ES-I3 (cell line): ENCODE measurements around the gene SAMD13.
"Not testable (repeated sequence)": the region's sequence is repeated elsewhere in the genome, so short reads cannot be mapped to it uniquely, and the experiment has no call there.

Experiments
- H3K36me3 ChIP-seq: 2 replicates; pipeline ENCODE4 v1.6.1; 2013; ENCODE audit warnings: mild to moderate bottlenecking, low read length, control low read depth, moderate library complexity; ENCODE audit not compliant: insufficient read depth
- H3K4me1 ChIP-seq: 2 replicates; pipeline ENCODE4 v1.6.1; 2013; ENCODE audit warnings: mild to moderate bottlenecking, control low read depth, low read length; ENCODE audit not compliant: insufficient read depth
- H3K9ac ChIP-seq: 2 replicates; pipeline ENCODE4 v1.6.1; 2013; ENCODE audit warnings: low read depth, mild to moderate bottlenecking, low read length, moderate library complexity
- H3K9me3 ChIP-seq: 2 replicates; pipeline ENCODE4 v1.6.1; 2013; ENCODE audit warnings: mild to moderate bottlenecking, low read length, moderate library complexity; ENCODE audit not compliant: control insufficient read depth, insufficient read depth

SAMD13 gene

DNA sequence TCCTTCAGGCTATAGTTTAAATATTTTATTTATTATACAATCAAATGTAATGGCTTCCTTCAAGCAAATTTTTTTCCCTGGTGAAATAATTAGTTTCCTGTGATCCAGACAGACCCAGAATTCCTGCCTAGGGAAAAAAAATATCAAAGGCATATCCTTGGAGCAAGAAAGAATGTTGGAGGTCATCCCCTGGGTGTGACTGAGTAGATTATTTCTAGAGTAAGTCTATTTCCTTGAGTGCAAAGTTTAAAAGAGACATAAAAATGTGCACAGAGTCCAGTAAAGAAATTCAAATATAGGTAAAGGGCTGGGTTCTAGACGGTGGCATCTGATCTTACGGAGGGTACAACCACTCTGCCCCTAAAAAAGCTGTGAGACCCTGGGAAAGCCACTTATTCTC lies 32.2 kb upstream of the SAMD13 start:
- no peak overlapping the region for H3K9ac ChIP-seq
- no peaks in the 10 kb centered on the region for H3K36me3 ChIP-seq
- H3K9me3 ChIP-seq: no peaks in the 10 kb centered on the region
- H3K4me1 ChIP-seq: peaks cover 10% of the 10 kb centered on the region; the same call in 1 of the 2 replicates

DNA sequence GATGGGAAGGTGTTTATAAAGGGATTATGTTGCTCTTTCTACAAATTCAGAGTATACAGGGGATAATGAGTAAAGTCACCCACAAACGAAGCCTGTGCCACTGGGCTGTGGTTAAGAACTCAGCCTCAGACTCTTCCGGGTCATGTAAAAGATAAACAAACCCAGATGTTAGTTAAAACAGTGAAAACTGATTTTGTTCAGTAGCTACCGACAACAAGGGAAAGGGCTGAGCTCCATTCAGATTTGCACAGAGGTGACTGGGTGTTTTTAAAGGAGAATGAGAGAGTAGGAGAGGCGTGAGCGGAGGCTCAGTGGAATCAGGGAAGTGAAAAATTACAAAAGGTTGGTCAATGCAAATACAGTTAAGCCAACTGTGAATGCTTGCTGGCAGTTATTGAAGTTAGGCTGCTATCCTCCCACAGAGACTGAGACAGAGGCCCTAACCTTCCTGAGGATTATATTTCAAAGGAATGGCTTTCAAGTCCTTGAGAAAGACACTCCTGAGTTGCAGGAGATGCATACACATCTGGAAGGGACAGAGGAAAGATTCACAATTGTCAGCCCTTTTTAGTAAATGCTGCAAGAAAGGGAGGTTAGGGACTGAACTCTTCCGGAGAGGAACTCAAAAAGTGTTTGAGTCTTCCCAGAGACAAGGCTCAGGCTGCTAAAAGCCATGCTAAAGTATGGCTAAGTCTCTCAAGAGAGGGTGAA lies 29.9 kb upstream of the SAMD13 start:
- H3K36me3 ChIP-seq: no peaks in the 10 kb centered on the region
- no peaks in the 10 kb centered on the region for H3K9me3 ChIP-seq
- H3K9ac ChIP-seq: no peak overlapping the region
- peaks cover 10% of the 10 kb centered on the region; the same call in 1 of the 2 replicates for H3K4me1 ChIP-seq

DNA sequence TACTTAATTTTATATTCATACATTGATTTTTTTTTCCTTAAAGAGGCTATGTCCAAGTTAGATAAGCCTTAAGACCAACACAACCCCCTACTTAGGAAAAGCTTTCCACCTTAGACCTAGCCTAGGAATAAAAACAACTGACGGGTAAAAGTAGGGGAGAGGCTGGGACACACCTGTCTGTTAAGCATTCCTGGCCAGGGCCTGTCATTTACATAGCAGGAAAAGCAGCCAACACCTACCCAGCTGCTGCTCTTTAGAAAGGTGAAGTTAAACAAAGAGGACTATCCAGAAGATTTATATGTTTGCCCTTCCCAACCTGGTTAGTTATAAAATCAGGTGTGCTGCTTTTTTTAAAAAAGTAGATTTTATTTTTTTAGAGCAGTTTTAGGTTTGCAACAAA lies 29.1 kb upstream of the SAMD13 start:
- peaks cover 10% of the 10 kb centered on the region; the same call in 1 of the 2 replicates for H3K4me1 ChIP-seq

DNA sequence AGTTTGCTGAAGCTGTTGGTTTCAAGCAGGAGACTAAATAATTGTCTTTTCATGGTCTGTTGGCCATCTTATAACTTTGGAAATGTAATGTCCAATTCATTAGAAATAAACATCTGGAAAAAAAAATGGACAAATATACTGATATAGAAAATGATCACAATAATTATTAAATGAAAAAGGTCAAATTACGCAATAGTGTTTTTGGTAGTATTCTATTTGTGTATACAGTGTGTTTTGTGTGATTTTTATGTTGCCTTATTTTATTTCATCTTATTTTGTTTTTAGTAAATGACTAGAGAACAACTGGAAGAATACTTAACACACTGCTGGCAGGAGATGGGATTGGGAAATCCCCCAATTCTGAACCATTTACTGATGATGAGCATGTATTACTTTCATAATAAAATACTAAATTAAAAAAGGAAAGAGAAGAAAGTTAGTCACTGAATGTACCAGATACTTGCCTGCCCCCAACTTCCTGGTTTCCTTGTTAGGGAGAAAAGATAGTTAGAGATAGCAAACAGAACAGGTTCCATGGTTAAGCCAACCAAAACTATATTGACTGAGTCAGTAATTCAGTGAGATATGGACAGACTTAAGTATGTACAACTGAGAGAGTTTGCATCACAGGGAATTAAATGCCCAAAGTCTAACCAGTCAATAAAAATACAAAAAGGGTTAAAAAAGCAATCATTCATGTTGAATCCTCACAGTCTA lies 24.0 kb upstream of the SAMD13 start:
- Histone ChIP-seq H3K4me1 (no peaks in the 10 kb centered on the region; the same call in 1 of the 2 replicates), H3K9ac (no peak overlapping the region), H3K9me3 (no peaks in the 10 kb centered on the region), H3K36me3 (no peaks in the 10 kb centered on the region)

More for the DNA sequence above, 29.1 kb upstream of the SAMD13 start:
- Histone ChIP-seq H3K9me3 (no peaks in the 10 kb centered on the region), H3K9ac (no peak overlapping the region), H3K36me3 (no peaks in the 10 kb centered on the region)

DNA sequence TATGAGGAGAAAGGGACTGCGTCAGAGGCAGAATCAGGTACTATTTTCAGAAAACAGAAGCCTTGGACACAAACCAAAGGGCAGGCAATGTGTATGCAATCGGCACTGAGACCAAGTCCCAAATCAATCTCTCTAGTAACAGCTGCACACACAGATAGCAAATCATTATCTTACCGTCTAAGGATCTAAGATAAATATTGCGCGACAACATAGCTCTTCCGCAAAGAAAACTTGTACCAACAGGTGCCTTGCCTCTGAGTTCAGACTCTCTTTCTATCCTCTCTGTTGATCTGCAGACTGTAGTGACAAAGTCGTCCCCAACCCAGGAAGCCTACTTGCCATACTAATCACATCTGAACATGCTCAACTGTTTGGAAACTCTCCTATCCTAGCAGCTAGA lies 22.6 kb upstream of the SAMD13 start:
- H3K9ac ChIP-seq: no peak overlapping the region
- no peaks in the 10 kb centered on the region for H3K4me1 ChIP-seq
- no peaks in the 10 kb centered on the region; the same call in 1 of the 2 replicates for H3K9me3 ChIP-seq
- no peaks in the 10 kb centered on the region for H3K36me3 ChIP-seq

DNA sequence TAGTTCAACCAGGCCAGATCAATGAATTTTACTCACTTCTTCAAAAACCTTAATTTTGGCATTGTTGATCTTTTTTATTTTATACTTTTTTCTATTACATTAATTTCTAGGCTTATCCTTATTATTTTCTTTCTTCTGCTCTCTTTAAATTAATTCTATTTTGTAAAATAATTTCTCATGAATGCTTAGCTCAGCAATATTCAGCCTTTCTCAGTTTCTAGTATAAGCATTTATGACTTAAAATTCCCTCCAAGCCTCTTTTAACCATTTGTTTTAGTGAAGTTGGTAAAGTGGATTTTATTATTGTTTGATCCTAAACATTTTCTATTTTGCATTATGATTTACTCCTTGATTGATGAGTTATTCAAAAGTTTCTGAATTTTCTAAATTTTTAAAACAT lies 20.6 kb upstream of the SAMD13 start:
- Histone ChIP-seq H3K36me3 (no peaks in the 10 kb centered on the region), H3K9me3 (no peaks in the 10 kb centered on the region; the same call in 1 of the 2 replicates), H3K4me1 (no peaks in the 10 kb centered on the region), H3K9ac (no peak overlapping the region)

DNA sequence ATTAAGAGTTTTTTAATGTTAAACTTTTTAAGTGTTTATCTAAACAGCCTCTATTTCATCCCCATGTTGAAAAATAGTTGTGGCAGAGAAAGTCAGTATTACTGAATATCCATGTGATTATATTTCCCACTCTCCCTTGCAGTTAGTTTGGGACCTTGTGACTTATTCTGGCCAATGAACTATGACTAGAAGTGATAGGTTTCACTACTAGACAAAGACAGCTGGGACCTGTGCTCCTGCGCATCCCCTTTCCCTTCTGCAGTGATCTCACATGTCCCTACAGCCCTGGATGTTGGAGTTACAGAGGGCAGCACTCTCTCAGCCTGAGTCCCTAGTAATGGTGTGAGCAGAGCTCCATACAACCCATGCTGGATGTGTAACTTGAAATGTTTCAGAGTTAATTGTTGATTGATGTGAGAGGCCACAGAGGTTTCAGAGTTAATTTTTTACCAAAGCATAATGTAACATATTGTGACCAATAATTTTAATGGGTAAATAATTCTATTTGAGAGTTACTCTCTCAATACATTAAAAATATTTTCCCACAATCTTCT lies 18.7 kb upstream of the SAMD13 start:
- Histone ChIP-seq H3K9me3 (no peaks in the 10 kb centered on the region; the same call in 1 of the 2 replicates), H3K9ac (no peak overlapping the region), H3K36me3 (no peaks in the 10 kb centered on the region), H3K4me1 (no peaks in the 10 kb centered on the region)

DNA sequence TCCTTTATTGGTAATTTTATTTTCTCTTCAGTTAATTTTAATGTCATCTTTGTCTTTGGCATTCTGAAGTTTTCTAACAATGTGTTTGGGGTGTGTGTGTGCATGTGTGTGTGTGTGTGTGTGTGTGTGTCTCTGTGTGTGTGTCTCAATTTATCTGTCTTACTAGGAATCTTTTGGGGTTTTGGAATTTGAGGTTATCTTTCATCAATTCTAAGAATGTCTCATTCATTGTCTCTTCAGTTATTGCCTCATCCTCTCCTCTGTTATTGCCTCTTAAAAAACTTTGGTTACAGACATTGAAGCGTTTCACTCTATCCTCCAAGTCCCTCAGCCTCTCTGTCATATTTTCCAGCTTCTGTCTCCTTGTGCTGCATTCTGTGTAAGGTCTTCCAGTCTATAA lies 18.1 kb upstream of the SAMD13 start:
- Histone ChIP-seq H3K4me1 (no peaks in the 10 kb centered on the region), H3K36me3 (no peaks in the 10 kb centered on the region), H3K9me3 (peaks cover 1% of the 10 kb centered on the region; the same call in 1 of the 2 replicates), H3K9ac (no peak overlapping the region)

DNA sequence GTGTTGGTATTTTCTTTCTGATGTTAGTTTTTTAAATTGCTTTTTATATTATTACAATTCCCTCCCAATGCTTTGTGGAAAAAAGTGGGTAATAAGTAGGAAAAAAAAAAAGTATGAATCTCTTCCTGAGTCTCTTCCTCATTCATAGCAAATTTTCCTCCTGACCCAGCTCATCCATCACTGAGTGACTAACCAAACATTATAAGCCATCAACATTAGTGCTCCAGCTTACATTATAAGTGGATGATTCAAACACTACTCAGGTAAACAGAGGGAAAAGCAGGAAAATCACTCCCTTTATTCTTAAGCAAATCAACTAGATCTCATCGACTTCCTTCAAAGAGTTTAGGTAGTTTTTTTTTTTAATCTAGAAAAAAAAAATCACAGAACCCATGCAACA lies 15.4 kb upstream of the SAMD13 start:
- Histone ChIP-seq H3K9me3 (peaks cover 6% of the 10 kb centered on the region; the same call in 1 of the 2 replicates), H3K4me1 (no peaks in the 10 kb centered on the region), H3K9ac (no peak overlapping the region), H3K36me3 (no peaks in the 10 kb centered on the region)

DNA sequence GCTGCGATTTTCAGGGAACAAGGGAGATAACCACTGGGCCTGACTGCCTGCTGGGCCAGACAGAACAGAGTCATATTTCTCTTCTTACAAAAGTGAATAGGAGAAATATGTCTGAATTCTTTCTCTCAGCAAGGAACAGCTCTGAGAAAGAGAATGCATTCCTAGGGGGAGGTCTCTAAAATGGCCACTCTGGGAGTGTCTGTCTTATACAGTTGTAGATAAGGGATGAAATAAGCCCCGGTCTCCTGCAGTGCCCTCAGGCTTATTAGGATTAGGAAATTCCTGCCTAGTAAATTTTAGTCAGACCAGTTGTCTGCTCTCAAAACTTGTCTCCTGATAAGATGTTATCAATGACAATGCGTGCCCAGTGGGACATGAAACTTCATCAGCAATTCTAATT lies 14.1 kb upstream of the SAMD13 start:
- not testable (repeated sequence) for H3K4me1 ChIP-seq, H3K9me3 ChIP-seq, H3K36me3 ChIP-seq, H3K9ac ChIP-seq

DNA sequence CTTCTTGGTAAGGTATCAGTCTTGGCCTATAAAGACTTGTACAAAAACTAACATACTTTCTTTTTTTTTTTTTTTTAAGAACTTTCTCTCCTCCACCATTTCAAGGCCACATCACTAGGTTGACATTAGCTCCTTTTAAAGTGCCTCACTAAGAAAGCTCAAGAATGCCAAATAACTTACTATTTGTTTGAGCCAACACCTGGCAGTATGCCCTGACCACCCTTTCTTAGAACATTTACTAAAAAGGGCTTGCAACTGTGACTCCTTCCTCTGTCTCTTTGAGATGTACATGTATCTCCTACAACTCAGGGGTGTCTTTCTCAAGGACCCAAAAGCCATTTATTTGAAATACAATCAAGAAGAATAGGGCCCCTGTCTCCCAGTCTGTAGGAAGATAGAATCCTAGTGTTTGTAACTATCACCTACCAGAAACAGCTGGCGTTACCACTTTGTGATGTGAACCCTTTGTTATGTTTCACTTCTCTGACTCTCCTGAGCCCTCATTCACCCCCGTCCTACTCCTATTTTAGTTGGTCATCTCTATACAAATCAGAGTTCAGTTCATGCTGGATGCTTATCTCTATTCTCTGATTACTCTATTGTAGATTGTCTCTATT lies 12.2 kb upstream of the SAMD13 start:
- Histone ChIP-seq H3K4me1 (no peaks in the 10 kb centered on the region), H3K9me3 (peaks cover 6% of the 10 kb centered on the region; the same call in 1 of the 2 replicates), H3K9ac (no peak overlapping the region), H3K36me3 (no peaks in the 10 kb centered on the region)

DNA sequence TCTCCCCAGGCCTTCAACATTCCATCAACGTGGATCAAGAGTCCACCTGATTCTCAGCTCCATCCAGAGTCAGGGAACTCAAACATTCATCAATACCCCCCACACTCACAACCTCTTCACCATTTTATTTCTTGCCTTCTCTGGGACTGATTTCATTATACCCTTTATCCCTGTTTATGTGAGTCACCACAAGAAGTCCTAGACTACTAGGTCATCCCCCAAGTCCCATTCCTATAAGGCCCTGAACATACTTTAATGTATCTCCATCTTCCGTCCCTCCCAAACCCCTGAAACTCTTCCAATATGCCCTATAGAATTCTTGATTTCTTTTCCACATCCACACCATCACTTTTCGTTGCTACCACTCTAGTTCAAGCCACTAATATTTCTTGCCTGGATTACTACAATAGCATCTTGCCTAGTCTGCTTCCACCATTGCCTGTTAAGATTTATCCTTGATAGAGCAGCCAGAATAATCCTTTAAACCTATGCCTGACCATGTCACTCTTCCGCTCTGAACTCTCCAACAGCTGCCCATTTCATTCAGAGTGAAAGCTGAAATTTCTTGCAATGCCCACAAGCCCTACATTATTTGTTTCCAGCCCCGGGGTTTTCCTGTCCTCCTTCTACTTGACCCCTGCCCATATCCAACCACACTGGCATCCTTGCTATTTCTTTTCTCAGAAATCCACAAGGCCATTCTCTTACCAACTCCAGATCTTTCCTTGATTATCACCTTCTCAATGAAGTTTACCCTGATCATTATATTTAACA lies 9.4 kb upstream of the SAMD13 start:
- no peaks in the 10 kb centered on the region for H3K36me3 ChIP-seq
- no peak overlapping the region for H3K9ac ChIP-seq
- no peaks in the 10 kb centered on the region for H3K4me1 ChIP-seq
- H3K9me3 ChIP-seq: peaks cover 8% of the 10 kb centered on the region; the same call in 1 of the 2 replicates

DNA sequence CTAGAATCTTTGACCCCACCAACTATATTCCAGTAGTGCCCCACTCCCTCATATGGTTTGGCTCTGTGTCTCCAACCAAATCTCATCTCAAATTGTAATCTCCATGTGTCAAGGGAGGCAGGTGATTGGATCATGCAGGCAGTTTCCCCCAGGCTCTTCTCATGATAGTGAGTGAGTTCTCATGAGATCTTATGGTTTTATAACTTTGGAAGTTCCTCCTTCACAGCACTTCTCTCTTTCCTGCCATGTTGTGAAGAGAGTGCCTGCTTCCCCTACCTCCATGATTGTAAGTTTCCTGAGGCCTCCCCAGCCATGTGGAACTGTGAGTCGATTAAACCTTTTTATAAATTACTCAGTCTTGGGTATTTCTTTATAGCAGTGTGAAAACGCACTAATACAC lies 7.7 kb upstream of the SAMD13 start:
- H3K9me3 ChIP-seq: peaks cover 3% of the 10 kb centered on the region; the same call in 1 of the 2 replicates

DNA sequence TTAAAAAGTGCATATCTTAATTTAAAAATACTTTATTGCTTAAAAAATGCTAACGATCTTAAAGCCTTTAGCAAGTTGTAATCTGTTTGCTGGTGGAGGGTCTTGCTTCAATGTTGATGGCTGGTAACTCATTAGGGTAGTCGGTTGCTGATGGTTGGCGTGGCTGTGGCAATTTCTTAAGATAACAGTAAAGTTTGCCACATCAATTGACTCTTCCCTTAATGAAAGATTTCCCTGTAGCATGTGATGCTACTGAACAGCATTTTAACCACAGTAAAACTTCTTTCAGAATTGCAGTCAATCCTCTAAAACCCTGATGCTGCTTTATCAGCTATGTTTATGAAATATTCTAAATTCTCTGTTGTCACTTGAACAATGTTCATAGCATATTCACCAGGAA lies 6.8 kb upstream of the SAMD13 start:
- Histone ChIP-seq H3K36me3 (no peaks in the 10 kb centered on the region), H3K4me1 (peaks cover 2% of the 10 kb centered on the region), H3K9me3 (peaks cover 2% of the 10 kb centered on the region; the same call in 1 of the 2 replicates), H3K9ac (no peak overlapping the region)

More for the DNA sequence above, 7.7 kb upstream of the SAMD13 start:
- no peaks in the 10 kb centered on the region for H3K4me1 ChIP-seq
- no peaks in the 10 kb centered on the region for H3K36me3 ChIP-seq
- no peak overlapping the region for H3K9ac ChIP-seq
